HCT116 (cell line): Measurements from ENCODE around the gene STAC.

ENCODE experiments used
- ATF3 ChIP-seq: IDR thresholded peaks from 2 replicates; pipeline ENCODE4 v1.6.1; 2012
- CTCF ChIP-seq, 3 experiments: fragments of 200-600 bp in 1 of 3; sonication (generic) in 1 of 3; IDR thresholded peaks in 2 of 3; conservative IDR thresholded peaks in 1 of 3; 2 replicates each; pipeline ENCODE4 v1.5.1; 2012 to 2017; ENCODE audit warnings: low read depth in 2 of 3, low read length in 2 of 3, antibody characterized with exemption in 1 of 3, borderline replicate concordance in 1 of 3, control low read depth in 1 of 3, mild to moderate bottlenecking in 1 of 3, mixed read lengths in 1 of 3, mixed run types in 1 of 3, moderate library complexity in 1 of 3; ENCODE audit not compliant: insufficient read depth in 1 of 3
- EZH2 ChIP-seq: fragments of 200-600 bp; sonication (generic); IDR thresholded peaks from 2 replicates; pipeline ENCODE4 v1.6.1; 2017; ENCODE audit warnings: antibody characterized with exemption, mixed run types
- EZH2phosphoT487 ChIP-seq: fragments of 200-600 bp; IDR thresholded peaks from 2 replicates; pipeline ENCODE4 v1.6.1; 2018; ENCODE audit warnings: antibody characterized with exemption, borderline replicate concordance
- MAX ChIP-seq: IDR thresholded peaks from 2 replicates; pipeline ENCODE4 v1.6.1; 2012
- POLR2A ChIP-seq: IDR thresholded peaks from 2 replicates; pipeline ENCODE4 v1.7.0; 2011; ENCODE audit warnings: borderline replicate concordance; ENCODE audit not compliant: insufficient read depth, insufficient read length; ENCODE audit errors: extremely low read depth
- POLR2AphosphoS5 ChIP-seq: IDR thresholded peaks from 2 replicates; pipeline ENCODE4 v1.6.1; 2011; ENCODE audit warnings: mild to moderate bottlenecking, low read depth, low read length, moderate library complexity
- REST ChIP-seq: IDR thresholded peaks from 2 replicates; pipeline ENCODE4 v1.6.1; 2012; ENCODE audit warnings: low read depth
- YY1 ChIP-seq: IDR thresholded peaks from 2 replicates; pipeline ENCODE4 v1.6.1; 2011; ENCODE audit warnings: low read length, low read depth, moderate library complexity, mild to moderate bottlenecking; ENCODE audit not compliant: insufficient replicate concordance; ENCODE audit errors: extremely low read depth

- TF ChIP-seq EZH2 (no peak), CTCF (IDR thresholded peaks at IDR 0.05 in 2 of 3, conservative IDR thresholded peaks at IDR 0.05 in 1 of 3; ENCODE audit: borderline replicate concordance in 1 of 3, insufficient read depth in 1 of 3, low read depth in 2 of 3, low read length in 2 of 3) (no peak), REST (no peak), YY1 (no peak), POLR2AphosphoS5 (no peak), POLR2A (no peak), MAX (no peak), ATF3 (no peak), EZH2phosphoT487 (no peak)
These were observed 17.5 kb downstream of the STAC start for GRCh38 chr3:36397841-36398240.
